GM18909 (cell line): ENCODE measurements around the gene C9orf43.
"Not testable (repeated sequence)": the region's sequence is repeated elsewhere in the genome, so short reads cannot be mapped to it uniquely, and the experiment has no call there.

Experiments used
- ATAC-seq: cut with Tn5 transposase; IDR thresholded peaks from one replicate; pipeline ENCODE4 v1.9.1; 2021; ENCODE audit warnings: mild to moderate bottlenecking; ENCODE audit not compliant: unreplicated experiment, poor library complexity

The C9orf43 gene, protein sequence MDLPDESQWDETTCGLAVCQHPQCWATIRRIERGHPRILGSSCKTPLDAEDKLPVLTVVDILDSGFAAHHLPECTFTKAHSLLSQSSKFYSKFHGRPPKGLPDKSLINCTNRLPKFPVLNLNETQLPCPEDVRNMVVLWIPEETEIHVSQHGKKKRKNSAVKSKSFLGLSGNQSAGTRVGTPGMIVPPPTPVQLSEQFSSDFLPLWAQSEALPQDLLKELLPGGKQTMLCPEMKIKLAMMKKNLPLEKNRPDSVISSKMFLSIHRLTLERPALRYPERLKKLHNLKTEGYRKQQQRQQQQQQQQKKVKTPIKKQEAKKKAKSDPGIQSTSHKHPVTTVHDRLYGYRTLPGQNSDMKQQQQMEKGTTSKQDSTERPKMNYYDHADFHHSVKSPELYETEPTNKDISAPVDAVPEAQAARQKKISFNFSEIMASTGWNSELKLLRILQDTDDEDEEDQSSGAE

DNA sequence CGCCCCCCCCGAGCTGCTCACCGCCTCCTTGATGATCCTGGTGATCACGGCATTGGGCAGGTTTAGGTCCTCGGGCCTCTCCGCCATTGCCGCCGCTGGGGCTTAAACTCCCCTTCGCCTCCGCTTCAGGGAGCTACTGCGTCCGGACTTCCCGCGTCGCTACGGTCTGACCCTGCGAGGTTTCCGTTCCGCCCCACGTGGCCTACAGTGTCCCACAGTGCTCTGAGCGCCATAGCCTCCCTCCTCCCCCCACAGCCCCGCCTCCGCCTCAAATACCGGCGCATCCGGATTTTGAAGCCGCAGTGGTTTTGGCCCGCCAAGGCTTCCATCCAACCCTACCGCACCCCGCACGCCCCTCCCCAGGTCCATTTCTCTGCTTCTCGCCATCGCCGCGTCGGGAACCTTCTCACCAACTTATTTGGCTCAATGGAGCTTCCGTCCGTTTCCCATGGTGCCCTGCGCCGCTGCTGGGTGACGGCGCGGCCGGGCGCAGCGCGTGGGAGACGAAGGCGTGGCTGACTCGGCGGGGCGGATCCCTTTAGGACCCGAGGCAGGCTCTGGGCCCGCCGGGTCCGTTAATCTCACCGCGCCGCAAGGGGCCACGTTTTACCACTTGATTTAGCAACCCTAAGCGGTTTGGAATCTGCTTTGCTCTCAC is at the start of gene C9orf43, which contains the start of gene POLE3:
Gene C9orf43 (plus strand): TSS at position 541 of the 658 bp plus-strand sequence. CDS start 2,747 bp downstream, outside the sequence.
Gene POLE3 (minus strand): TSS at position 469 of the 658 bp plus-strand sequence. CDS start 382 bp downstream, at position 87.
- peak; percentile 93 for ATAC-seq

DNA sequence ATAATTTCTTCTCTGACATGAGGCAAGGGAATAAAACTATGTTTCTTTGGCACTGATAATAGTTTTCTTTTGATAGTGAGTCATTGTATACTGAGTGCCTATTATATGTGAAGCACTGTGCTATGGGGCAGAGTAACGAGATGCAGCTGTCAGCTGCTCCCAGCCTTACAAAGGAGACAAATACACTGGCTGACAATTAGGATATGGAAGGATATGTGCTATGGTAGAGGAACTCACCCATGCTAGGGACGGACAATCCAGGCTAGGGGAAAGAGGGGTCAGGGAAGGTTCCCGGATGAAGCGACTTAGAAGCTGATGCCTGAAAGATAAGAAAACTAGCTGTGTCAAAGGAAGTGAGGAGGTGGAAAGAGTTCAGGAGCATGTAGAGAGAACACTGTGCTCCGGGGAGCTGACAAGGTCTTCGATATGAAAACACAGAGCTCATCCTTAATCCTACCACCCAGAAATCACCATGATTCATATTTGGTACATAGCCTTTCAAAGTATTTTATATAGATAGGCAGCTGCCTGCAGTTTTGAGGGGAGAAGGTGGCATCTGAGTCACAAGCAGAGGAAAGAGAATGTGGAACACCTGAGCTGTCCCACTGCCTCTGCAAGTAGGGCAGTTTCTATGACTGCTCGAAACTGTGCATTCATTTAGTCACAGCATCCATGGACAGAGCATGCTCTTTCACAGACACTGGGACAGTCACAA is 49.1 kb upstream of the C9orf43 start:
- no peak for ATAC-seq

DNA sequence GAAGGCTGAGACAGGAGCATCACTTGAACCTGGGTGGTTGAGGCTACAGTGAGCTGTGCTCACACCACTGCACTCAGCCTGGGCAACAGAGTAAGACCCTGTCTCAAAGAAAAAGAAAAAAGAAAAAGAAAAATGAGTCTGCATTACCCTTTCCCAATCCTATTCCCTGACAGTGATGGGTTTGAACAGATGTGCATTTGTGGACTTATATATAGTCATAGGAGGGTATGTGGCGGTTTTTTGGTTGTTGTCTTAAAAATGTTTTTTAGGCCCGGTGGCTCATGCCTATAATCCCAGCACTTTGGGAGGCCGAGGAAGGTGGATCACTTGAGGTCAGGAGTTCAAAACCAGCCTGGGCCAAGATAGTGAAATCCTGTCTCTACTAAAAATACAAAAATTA is 47.2 kb upstream of the C9orf43 start:
- no peak for ATAC-seq

DNA sequence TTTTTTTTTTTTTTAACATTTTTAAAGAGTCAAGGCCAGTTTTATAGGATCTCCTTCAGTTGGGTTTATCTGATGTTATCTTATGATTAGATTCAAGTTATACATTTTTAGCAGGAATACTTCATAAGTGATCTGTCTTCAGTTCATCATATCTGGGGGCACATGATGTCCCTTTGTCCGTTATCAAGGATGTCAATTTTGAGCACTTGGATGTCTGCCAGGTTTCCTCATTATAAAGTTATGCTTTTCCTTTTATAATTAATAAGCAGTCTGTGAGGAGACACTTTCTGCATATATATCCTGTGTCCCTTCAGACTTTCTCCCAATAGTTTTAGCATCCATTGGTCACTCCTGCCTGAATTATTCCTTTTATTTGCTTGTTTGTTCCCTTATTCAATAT is 45.6 kb upstream of the C9orf43 start:
- ATAC-seq, result no peak

DNA sequence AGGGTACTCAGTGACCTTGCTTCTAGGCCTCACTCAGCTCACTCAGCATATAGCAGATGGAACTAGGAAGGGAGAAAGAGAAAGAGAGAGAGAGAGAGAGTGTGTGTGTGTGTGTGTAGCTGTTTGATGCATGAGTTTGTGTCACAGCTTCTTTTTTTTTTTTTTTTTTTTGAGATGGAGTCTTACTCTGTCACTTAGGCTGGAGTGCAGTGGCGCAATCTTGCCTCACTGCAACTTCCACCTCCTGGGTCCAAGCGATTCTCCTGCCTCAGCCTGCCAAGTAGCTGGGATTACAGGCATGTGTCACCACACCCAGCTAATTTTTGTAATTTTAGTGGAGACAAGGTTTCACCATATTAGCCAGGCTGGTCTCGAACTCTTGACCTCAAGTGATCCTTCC is 44.9 kb upstream of the C9orf43 start:
- ATAC-seq, result not testable (repeated sequence)

DNA sequence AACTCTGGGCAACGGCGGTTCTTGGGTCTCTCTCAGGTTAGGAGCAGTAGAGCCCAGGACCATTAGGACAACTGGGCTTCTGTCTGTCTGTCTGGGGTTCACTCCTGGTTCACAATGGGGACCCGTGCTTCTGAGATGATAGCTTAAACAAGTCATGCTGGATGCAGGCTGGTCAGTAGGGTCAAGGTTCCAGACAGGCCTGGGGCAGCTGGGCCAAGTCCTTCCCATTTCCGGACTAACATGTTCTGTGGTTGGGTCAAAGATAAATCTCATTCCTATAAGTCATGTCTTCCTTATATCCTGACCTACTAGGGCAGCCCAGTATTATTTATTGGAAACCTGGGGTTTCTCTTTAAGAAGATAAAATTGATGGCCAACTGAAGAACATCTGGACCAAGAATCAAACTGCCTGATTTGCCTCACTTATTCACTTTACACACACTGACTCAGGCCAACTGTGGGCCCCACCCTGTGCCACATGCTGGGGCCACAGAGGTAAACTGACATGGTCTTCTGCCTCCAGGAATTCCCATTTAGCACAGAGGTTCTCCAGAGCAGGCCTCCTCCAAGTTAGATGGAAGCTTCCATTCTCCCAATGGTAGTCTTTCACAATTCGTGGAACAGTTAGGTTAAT is 42.1 kb upstream of the C9orf43 start:
- no peak for ATAC-seq

DNA sequence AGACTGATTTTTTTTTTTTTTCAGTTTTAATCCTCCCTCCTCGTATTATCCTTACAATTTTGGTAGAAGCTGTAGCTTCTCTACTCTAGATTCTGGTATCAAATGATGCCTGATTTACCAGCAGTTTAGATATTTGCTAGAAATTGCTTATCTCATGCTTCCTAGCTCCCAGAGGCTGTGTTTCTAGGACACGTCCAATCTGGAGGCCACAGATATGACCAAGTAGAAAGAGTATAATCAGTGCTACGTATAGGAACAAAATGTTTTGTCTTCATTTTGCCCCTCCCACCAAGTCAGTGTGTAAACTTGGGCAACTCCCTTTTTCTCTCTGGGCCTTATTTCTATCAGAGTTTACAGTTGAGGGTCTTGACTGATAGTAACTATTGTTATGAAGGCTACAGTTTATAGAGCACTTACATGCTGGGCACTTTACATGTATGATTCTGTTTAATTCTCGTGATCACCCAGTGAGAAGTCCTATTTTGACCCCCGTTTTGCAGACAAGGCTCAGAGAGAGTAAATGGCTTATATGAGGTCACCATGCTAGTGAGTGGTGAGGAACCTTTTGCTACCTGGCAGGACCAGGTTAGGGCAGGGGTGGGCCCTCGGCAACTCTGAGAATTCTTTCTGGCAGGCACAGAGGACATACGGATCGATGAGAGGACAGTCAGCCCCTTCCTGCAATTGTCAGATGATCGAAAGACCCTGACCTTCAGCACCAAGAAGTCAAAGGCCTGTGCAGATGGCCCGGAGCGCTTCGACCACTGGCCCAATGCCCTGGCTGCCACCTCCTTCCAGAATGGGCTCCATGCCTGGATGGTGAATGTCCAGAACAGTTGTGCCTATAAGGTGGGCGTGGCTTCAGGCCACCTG is 41.3 kb upstream of the C9orf43 start:
- no peak for ATAC-seq

DNA sequence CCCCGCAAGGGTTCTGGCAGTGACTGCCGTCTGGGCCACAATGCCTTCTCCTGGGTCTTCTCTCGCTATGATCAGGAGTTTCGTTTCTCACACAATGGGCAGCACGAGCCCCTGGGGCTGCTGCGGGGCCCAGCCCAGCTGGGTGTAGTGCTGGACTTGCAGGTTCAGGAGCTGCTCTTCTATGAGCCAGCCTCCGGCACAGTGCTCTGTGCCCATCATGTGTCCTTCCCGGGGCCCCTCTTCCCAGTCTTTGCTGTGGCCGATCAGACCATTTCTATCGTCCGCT is 40.7 kb upstream of the C9orf43 start:
- ATAC-seq, result no peak

DNA sequence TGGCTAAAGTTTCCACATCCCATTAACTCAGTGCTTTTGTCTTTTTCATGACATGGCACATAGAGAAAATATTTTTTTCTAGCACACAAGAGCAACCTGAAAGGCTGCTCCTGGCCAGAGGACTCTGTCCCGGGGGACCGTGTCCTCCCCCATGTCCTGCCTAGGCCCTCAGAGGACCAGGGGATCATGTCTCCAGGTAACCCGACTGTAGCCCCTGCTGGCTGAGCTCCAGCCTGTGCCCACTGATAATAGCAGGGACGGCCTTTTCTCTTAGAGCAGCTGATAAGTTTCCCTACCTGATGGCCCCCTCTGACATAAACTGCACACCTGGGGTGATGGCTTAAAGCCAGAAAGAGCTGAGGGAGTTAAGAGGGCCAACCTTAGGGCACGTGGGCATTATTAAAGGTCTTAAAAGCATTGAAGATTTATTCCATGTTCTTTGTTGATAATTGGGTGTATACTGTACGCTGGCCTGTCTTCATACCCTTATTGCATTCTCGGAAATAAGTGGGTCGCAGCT is 39.7 kb upstream of the C9orf43 start:
- no peak for ATAC-seq

DNA sequence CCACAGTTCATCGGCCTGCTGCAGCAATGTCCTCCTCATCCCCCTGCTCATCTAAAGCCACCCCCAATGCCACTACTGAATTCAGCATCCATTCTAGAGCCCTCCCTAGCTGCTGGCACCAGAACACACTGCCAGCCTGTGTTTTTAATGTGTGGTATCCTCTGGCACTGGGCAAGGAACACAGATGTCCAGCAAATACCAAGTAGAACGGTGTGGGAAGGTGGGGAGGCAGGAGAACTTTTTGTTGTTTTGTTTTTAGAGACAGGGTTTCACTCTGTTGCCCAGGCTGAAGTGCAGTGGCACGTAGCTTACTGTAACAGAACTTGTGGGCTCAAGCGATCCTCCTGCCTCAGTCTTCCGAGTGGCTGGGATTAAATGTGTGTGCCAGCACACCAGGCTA is 38.5 kb upstream of the C9orf43 start:
- no peak for ATAC-seq

DNA sequence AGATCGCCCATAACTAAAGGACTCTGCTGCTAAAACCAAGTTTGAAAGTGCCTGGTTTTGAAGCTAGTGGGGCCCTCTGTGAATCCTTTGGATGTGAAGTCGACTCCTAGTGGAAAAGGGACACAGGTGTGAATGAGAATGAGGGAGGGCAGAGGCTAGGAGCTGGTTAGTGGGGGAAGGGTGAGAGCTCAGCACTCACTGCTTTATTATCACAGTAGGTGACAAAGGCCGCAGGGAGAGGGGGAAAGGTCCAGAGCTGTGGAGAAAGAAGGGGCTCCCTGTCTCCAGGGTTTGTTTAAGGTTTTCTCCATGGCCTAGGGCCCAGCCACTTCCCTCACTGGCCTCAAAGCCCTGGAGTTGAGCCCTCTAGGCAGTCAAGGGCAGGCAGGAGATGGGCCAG is 37.3 kb upstream of the C9orf43 start:
- ATAC-seq, result no peak

DNA sequence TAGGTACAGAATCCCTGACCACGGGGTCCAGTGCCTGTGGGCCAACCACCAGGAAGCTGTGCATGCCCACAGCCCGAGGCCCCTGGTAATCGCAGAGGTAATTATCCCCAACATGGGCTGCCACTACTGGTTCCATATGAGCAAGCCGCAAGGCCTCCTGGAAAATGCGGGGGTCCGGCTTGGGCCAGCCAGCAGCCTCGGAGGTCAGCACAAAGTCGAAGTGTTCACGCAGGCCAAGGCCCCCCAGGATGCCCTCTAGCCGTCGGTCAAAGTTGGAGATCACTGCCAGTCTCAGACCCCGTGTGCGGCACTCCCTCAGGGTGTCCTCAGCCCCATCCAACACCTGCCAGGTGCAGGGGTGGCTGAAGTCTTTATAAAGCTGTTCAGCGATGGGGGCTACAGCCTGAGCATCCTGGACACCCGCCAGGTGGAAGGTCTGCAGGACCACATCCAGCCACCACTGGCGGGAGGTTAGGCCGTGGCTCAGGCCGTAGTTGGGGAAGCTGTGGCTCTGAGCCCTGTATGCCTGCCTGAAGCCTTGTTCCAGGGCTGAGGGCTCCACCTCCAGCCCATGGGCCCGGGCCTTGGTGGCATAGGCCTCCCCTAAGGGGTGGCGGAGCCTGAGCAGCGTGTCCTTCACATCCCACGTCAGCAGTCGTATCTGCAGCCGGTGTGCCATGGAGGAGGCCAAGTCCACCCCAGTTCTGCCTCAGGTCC is 36.7 kb upstream of the C9orf43 start:
- ATAC-seq, result no peak

DNA sequence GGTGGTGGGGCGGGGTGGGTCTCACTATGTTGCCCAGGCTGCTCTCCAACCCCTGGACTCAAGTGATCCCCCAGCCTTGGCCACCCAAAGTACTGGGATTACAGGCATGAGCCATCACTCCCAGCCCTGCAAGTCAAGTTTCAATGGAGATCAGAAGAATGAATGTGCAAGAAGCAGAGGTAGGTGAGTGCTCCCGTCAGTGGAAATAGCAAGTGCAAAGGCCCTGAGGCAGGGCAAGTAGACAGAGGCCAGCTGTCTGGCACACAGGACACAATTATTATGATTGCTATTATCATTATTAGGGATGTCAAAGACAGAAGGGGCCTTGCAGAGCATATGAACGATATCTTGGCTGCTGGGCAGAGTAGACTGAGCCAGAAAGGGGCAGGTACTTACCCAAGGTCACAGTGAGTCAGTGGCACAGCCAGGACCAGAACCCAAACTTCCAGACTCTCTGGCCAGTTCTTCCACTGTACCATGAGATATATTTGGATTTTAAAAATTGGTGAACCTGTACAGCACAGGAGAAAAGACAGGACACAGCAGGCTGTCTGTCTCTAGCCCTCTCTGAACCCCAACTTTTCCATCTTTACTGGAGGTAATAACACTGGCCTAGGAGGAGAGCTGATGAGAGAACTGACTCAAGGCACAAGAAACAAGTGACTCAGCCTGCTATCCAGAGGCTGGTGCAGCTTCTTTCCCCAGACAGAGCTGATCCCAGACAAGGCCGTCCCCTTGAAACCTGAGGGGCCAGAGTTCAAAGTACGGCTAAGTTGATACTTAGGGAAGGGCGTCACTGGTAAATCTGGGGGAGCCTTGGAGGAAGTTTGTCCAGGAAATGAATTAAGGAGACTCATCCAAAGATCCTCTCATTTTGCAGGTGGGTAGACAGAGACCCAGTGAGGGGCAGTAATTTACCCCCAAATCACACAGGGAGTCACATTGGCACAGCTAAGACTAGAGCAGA is 35.2 kb upstream of the C9orf43 start:
- no peak for ATAC-seq

DNA sequence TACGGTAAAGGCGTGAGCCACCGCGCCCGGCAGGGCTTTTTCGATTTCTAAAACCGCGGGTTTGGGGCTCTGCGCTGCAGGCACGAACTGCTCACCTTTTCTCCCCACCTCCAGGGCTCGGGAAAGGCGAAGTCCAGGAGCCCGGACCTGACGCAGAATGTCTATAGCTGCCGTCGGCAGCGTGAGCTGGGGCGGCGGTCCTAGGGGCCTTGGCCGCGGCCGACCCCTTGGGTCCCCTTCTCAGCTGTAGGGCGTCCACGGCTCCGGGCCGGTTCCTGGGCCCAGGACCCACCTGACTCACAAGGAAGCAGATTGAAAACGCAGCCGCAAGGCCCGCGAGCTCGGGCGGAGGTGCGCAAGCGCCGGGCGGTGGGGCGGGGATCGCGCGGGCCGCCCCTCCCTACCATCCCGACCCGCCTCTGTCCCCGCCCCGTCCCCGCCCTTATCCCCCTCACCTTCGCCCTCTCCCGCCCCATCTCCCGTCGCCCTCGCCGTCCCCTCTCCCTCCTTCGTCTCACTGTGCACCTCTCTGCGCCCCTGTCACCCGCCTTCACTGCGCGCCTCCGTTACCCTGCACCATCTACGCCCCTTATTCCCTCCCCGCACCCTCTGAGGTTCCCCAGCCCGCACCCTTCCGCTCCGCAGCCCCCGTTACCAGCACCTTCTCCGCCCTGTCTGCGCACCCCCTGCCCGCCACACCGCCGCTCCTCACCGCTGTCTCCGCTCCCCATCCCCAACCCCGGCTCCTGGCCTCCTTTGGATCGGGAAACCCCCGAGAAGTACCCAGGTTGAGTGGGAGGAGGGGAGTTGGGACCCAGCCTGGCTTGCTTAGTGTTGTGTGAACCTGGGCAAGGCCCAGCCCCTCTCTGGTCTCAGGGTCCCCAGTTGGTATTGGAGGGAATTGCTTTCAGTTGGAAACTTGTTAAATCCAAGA is 33.6 kb upstream of the C9orf43 start, which contains the start of gene HDHD3:
Gene HDHD3 (minus strand): TSS at position 353 of the 934 bp plus-strand sequence. CDS start 2,632 bp downstream, outside the sequence.
- peak; percentile 87 for ATAC-seq

DNA sequence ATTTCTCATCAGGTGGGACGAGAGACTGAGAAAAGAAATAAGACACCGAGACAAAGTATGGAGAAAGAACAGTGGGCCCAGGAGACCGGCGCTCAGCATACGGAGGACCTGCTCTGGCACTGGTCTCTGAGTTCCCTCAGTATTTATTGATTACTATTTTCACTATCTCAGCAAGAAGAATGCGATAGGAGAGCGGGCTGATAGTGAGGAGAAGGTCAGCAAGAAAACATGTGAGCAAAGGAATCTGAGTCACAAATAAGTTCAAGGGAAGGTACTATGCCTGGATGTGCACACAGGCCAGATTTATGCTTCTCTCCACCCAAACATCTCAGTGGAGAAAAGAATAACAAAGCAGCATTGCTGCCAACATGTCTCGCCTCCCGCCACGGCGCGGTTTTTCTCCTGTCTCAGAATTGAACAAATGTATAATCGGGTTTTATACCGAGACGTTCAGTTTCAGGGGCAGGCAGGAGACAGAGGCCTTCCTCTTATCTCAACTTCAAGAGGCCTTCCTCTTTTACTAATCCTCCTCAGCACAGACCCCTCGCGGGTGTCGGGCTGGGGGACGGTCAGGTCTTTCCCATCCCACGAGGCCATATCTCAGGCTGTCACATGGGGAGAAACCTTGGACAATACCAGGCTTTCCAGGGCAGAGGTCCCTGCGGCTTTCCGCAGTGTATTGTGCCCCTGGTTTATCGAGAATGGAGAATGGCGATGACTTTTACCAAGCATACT is 31.3 kb upstream of the C9orf43 start:
- not testable (repeated sequence) for ATAC-seq

DNA sequence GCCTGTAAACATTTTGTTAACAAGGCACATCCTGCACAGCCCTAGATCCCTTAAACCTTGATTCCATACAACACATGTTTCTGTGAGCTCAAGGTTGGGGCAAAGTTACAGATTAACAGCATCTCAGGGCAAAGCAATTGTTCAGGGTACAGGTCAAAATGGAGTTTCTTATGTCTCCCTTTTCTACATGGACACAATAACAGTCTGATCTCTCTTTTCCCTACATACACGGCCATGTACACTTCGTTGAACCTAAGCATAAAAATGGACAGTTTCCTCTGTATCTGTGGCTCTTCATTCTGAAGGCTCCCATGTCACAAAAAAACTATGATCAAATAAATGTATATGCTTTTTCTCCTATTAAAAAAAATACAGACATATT is 30.7 kb upstream of the C9orf43 start:
- not testable (repeated sequence) for ATAC-seq
